A549 (cell line): Measurements from ENCODE around the gene SLC15A5. TPM values are rescaled to one million over a fixed set of nuclear protein-coding genes. Genes with fewer than 3 reads are reported as not detected.

Experiments used
- ATAC-seq, 2 experiments: fragments of 200-7000 bp in 1 of 2; fragments of >200 bp in 1 of 2; cut with Nextera tagmentation in 1 of 2; cut with Tn5 transposase in 1 of 2; 3 replicates each; pipeline versions ENCODE4 v1.8.0 to v1.9.1; 2018 to 2020; ENCODE audit warnings: mild to moderate bottlenecking in 1 of 2, moderate library complexity in 1 of 2
- CTCF ChIA-PET: fragments of 300-600 bp; sonication (Branson Sonifier 250); formaldehyde crosslinking; extraction: SDS; loops from one replicate; lab custom pipeline; 2021; ENCODE audit warnings: antibody characterized with exemption, inconsistent platforms; lab: Yijun Ruan, JAX
- POLR2A ChIA-PET: fragments of 350-600 bp; formaldehyde crosslinking; extraction: SDS; loops from one replicate; lab custom pipeline; 2021; ENCODE audit warnings: antibody characterized with exemption, inconsistent platforms; lab: Yijun Ruan, JAX
- DNase-seq, 2 experiments: peaks; one replicate each; pipeline versions ENCODE4 v3.0.0 to v3.0.0-alpha.2; 2011 to 2016; ENCODE audit warnings: low read depth in 1 of 2, low spot score in 1 of 2
- FAIRE-seq: peaks from 2 replicates; lab custom pipeline; 2011; peaks lifted over from hg19 to GRCh38; lab: Jason Lieb, UNC
- H3K27ac ChIP-seq, 2 experiments: fragments of >200 bp; sonication (Bioruptor Twin); formaldehyde crosslinking; 3 replicates each; pipeline ENCODE4 v1.5.1; 2016 to 2017
- H3K4me1 ChIP-seq: fragments of >200 bp; sonication (Bioruptor Twin); formaldehyde crosslinking; 3 replicates; pipeline ENCODE4 v1.6.1; 2016
- H3K4me2 ChIP-seq: fragments of >200 bp; sonication (Bioruptor Twin); formaldehyde crosslinking; 3 replicates; pipeline ENCODE4 v1.6.1; 2016
- H3K4me3 ChIP-seq: fragments of >200 bp; sonication (Bioruptor Twin); formaldehyde crosslinking; 3 replicates; pipeline ENCODE4 v1.5.1; 2016
- H3K9me3 ChIP-seq: fragments of >200 bp; sonication (Bioruptor Twin); formaldehyde crosslinking; 3 replicates; pipeline ENCODE4 v1.6.1; 2016
- BHLHE40 ChIP-seq: IDR thresholded peaks from 2 replicates; pipeline ENCODE4 v1.6.1; 2012; ENCODE audit warnings: low read depth, low read length, inconsistent platforms
- CHD2 ChIP-seq: fragments of 150-350 bp; IDR thresholded peaks from 2 replicates; pipeline ENCODE4 v1.6.1; 2014; ENCODE audit warnings: low read length; ENCODE audit not compliant: partially characterized antibody
- CHD4 ChIP-seq: fragments of 200-600 bp; sonication (generic); IDR thresholded peaks from 2 replicates; pipeline ENCODE4 v1.6.1; 2016; ENCODE audit warnings: antibody characterized with exemption, mild to moderate bottlenecking, borderline replicate concordance
- FOSB ChIP-seq: fragments of 250-450 bp; sonication (Bioruptor Pico); IDR thresholded peaks from 2 replicates; pipeline ENCODE4 v1.5.0; 2020; ENCODE audit warnings: mild to moderate bottlenecking, moderate library complexity
- GATA3 ChIP-seq: IDR thresholded peaks from 2 replicates; pipeline ENCODE4 v1.6.1; 2012; ENCODE audit warnings: borderline replicate concordance
- HEYL ChIP-seq: fragments of 250-450 bp; sonication (Bioruptor Pico); IDR thresholded peaks from 2 replicates; pipeline ENCODE4 v1.8.0; 2021; ENCODE audit warnings: mild to moderate bottlenecking, moderate library complexity
- HOXB13 ChIP-seq: fragments of 250-450 bp; sonication (Bioruptor Pico); IDR thresholded peaks from 2 replicates; pipeline ENCODE4 v1.5.0; 2020; ENCODE audit warnings: low read depth, mild to moderate bottlenecking, moderate library complexity
- HOXB5 ChIP-seq: fragments of 250-450 bp; sonication (Bioruptor Pico); IDR thresholded peaks from 2 replicates; pipeline ENCODE4 v1.5.0; 2020; ENCODE audit warnings: mild to moderate bottlenecking, moderate library complexity
- JUN ChIP-seq, 2 experiments: fragments of >200 bp; sonication (Bioruptor Twin); formaldehyde crosslinking; IDR thresholded peaks; 2 replicates in 1 of 2; 3 replicates in 1 of 2; pipeline ENCODE4 v1.6.1; 2016 to 2017
- JUNB ChIP-seq: fragments of >200 bp; sonication (Bioruptor Twin); formaldehyde crosslinking; IDR thresholded peaks from 2 replicates; pipeline ENCODE4 v1.6.1; 2016
- MAFK ChIP-seq: fragments of 450-650 bp; IDR thresholded peaks from 2 replicates; pipeline ENCODE4 v1.6.1; 2014; ENCODE audit not compliant: partially characterized antibody
- MAZ ChIP-seq: fragments of 150-350 bp; IDR thresholded peaks from 2 replicates; pipeline ENCODE4 v1.6.1; 2014; ENCODE audit warnings: antibody characterized with exemption, low read depth, low read length, borderline replicate concordance
- MYC ChIP-seq: IDR thresholded peaks from 2 replicates; pipeline ENCODE4 v1.6.1; 2012; ENCODE audit warnings: mild to moderate bottlenecking, inconsistent platforms, low read length, improper control_type of control experiment, borderline replicate concordance
- NFE2L2 ChIP-seq: fragments of 150-350 bp; conservative IDR thresholded peaks from 2 replicates; pipeline ENCODE4 v1.6.1; 2014; ENCODE audit warnings: low read length
- POLR2AphosphoS2 ChIP-seq: conservative IDR thresholded peaks from 2 replicates; pipeline ENCODE4 v1.6.1; 2012; ENCODE audit warnings: low read length, improper control_type of control experiment, inconsistent platforms
- RFX5 ChIP-seq: fragments of 450-650 bp; IDR thresholded peaks from 2 replicates; pipeline ENCODE4 v1.7.1; 2014; ENCODE audit warnings: antibody characterized with exemption, mild to moderate bottlenecking, moderate library complexity
- SMC3 ChIP-seq: fragments of >200 bp; sonication (Bioruptor Twin); formaldehyde crosslinking; IDR thresholded peaks from 3 replicates; pipeline ENCODE4 v1.6.1; 2018; ENCODE audit warnings: inconsistent platforms
- WGBS: methylation state at CpG from one replicate; pipeline ENCODE4 v1.1.6; 2017; ENCODE audit errors: missing lambda C conversion rate; 5-methylcytosine and 5-hydroxymethylcytosine counted together
- polyA plus RNA-seq, 4 experiments: library from polyadenylated mRNA; depleted of rRNA in 3 of 4; stranded (reverse); fragments of >200 nt; fragmentation: RNase III in 1 of 4; extraction: RNeasy Plus Mini Kit Qiagen cat#74134 plus additional on column Dnase treatment in 1 of 4; gene quantifications; 2 replicates in 3 of 4; 3 replicates in 1 of 4; pipeline ENCODE4 v1.2.3, GENCODE V29; 2011 to 2017
- TF ChIP-seq, protein P1 (sequence below): fragments of >200 bp; sonication (Bioruptor Twin); formaldehyde crosslinking; IDR thresholded peaks from 3 replicates; pipeline ENCODE4 v1.5.1; 2016
- TF ChIP-seq, protein P2 (sequence below): IDR thresholded peaks from 2 replicates; pipeline ENCODE4 v1.6.1; 2012
- TF ChIP-seq, protein P3 (sequence below): fragments of >200 bp; sonication (Bioruptor Twin); formaldehyde crosslinking; IDR thresholded peaks from 3 replicates; pipeline ENCODE4 v1.6.1; 2016
- TF ChIP-seq, protein P4 (sequence below): fragments of 250-450 bp; sonication (Bioruptor Pico); IDR thresholded peaks from 2 replicates; pipeline ENCODE4 v1.5.0; 2020; ENCODE audit warnings: low read depth, mild to moderate bottlenecking, moderate library complexity
- TF ChIP-seq, protein P5 (sequence below): fragments of 200-600 bp; sonication (generic); IDR thresholded peaks from 2 replicates; pipeline ENCODE4 v1.6.1; 2016; ENCODE audit warnings: antibody characterized with exemption, mild to moderate bottlenecking, moderate library complexity

SLC15A5 gene
- polyA plus RNA-seq, 2 of the 4 experiments (the other 2 are of a cell fraction), result not detected

DNA sequence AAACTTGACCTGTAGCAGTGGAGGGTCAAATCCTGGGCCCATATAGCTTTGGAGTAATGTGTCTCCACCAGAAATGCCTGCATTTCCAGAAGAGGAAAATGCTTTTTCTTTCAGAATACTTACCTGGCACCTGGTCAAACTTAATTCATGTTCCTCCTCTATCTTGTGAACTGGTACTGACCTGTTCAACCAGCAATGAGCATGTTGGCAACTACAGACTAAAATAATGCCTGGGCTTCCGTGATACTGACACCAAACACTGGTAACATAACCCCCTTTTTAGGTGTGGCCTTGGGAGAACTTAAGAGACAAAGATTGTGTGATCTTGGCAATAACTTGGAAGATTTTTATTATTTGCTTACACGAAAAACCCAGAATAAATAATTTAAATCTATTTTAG lies 46.2 kb upstream of the SLC15A5 start (continued):
- TF ChIP-seq, protein P1, sequence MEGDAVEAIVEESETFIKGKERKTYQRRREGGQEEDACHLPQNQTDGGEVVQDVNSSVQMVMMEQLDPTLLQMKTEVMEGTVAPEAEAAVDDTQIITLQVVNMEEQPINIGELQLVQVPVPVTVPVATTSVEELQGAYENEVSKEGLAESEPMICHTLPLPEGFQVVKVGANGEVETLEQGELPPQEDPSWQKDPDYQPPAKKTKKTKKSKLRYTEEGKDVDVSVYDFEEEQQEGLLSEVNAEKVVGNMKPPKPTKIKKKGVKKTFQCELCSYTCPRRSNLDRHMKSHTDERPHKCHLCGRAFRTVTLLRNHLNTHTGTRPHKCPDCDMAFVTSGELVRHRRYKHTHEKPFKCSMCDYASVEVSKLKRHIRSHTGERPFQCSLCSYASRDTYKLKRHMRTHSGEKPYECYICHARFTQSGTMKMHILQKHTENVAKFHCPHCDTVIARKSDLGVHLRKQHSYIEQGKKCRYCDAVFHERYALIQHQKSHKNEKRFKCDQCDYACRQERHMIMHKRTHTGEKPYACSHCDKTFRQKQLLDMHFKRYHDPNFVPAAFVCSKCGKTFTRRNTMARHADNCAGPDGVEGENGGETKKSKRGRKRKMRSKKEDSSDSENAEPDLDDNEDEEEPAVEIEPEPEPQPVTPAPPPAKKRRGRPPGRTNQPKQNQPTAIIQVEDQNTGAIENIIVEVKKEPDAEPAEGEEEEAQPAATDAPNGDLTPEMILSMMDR, result no peak
- no peak for TF ChIP-seq NFE2L2
- TF ChIP-seq MAFK, result no peak
- no peak for TF ChIP-seq CHD4
- TF ChIP-seq, protein P2, sequence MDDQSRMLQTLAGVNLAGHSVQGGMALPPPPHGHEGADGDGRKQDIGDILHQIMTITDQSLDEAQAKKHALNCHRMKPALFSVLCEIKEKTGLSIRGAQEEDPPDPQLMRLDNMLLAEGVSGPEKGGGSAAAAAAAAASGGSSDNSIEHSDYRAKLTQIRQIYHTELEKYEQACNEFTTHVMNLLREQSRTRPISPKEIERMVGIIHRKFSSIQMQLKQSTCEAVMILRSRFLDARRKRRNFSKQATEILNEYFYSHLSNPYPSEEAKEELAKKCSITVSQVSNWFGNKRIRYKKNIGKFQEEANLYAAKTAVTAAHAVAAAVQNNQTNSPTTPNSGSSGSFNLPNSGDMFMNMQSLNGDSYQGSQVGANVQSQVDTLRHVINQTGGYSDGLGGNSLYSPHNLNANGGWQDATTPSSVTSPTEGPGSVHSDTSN, result no peak

DNA sequence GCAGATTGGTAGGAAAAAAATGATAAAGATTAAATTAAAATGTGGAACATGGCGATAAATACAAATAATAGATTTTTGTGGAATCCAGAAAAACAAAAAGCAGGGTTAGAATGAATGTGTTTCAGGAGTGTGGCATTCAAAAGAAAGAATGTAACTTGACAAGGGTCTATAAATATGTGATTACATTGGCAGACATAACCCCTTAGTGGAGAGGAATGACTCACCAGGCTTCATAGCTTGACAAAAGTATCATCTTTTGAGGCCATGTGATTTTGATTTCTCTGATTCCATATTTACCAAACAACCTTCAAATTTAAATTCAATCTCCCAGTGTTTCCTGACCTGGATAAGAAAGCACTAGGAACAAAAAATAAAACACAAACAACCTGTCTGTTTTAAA lies 45.5 kb upstream of the SLC15A5 start:
- POLR2A ChIA-PET, result no interaction called here

DNA sequence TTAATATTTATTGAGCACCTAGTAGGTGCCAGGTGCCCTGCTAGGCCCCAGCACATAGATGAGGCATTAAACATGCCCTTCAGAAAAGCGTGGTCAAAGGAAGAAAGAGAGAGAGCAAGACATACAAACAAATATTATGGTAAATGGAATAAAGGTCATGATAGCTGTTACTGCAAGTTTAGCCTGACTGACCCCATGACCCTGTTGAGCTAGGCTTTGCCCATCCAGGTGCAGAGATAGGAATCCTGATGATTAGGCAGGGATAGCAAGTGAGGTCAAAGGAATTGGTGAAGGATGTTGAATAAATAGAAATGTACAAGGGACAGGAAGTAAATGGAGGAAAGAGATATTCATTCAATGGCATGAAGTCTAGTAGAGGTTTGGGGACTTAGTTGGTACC lies 33.4 kb upstream of the SLC15A5 start:
- Histone ChIP-seq H3K4me3 (no peak overlapping the region), H3K4me2 (no peak overlapping the region), H3K27ac (no peak overlapping the region), H3K9me3 (peaks cover 9% of the 10 kb centered on the region), H3K4me1 (no peaks in the 10 kb centered on the region)
- CTCF ChIA-PET, result no interaction called here
- 2% methylated on average over 1 of the region's 1 CpG for WGBS
- ATAC-seq (no peak), FAIRE-seq (no peak), DNase-seq (no peak)
- POLR2A ChIA-PET, result no interaction called here
- TF ChIP-seq RFX5 (no peak), JUN (IDR thresholded peaks at IDR 0.05) (no peak), CHD2 (no peak), GATA3 (no peak), HEYL (no peak), HOXB5 (CRISPR knock-in tag) (no peak), BHLHE40 (no peak), MAZ (no peak), FOSB (CRISPR knock-in tag) (no peak), SMC3 (no peak)
- TF ChIP-seq, protein P3, sequence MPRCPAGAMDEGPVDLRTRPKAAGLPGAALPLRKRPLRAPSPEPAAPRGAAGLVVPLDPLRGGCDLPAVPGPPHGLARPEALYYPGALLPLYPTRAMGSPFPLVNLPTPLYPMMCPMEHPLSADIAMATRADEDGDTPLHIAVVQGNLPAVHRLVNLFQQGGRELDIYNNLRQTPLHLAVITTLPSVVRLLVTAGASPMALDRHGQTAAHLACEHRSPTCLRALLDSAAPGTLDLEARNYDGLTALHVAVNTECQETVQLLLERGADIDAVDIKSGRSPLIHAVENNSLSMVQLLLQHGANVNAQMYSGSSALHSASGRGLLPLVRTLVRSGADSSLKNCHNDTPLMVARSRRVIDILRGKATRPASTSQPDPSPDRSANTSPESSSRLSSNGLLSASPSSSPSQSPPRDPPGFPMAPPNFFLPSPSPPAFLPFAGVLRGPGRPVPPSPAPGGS, result no peak
- TF ChIP-seq, protein P4, sequence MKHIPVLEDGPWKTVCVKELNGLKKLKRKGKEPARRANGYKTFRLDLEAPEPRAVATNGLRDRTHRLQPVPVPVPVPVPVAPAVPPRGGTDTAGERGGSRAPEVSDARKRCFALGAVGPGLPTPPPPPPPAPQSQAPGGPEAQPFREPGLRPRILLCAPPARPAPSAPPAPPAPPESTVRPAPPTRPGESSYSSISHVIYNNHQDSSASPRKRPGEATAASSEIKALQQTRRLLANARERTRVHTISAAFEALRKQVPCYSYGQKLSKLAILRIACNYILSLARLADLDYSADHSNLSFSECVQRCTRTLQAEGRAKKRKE (CRISPR knock-in tag), result no peak
- TF ChIP-seq, protein P2, result no peak
- TF ChIP-seq, protein P1, result no peak

More for the DNA sequence above, 45.5 kb upstream of the SLC15A5 start:
- TF ChIP-seq MYC (no peak), HOXB13 (CRISPR knock-in tag) (no peak), JUNB (no peak), POLR2AphosphoS2 (no peak), FOSB (CRISPR knock-in tag) (no peak)
- TF ChIP-seq, protein P5, sequence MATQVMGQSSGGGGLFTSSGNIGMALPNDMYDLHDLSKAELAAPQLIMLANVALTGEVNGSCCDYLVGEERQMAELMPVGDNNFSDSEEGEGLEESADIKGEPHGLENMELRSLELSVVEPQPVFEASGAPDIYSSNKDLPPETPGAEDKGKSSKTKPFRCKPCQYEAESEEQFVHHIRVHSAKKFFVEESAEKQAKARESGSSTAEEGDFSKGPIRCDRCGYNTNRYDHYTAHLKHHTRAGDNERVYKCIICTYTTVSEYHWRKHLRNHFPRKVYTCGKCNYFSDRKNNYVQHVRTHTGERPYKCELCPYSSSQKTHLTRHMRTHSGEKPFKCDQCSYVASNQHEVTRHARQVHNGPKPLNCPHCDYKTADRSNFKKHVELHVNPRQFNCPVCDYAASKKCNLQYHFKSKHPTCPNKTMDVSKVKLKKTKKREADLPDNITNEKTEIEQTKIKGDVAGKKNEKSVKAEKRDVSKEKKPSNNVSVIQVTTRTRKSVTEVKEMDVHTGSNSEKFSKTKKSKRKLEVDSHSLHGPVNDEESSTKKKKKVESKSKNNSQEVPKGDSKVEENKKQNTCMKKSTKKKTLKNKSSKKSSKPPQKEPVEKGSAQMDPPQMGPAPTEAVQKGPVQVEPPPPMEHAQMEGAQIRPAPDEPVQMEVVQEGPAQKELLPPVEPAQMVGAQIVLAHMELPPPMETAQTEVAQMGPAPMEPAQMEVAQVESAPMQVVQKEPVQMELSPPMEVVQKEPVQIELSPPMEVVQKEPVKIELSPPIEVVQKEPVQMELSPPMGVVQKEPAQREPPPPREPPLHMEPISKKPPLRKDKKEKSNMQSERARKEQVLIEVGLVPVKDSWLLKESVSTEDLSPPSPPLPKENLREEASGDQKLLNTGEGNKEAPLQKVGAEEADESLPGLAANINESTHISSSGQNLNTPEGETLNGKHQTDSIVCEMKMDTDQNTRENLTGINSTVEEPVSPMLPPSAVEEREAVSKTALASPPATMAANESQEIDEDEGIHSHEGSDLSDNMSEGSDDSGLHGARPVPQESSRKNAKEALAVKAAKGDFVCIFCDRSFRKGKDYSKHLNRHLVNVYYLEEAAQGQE, result no peak
- CTCF ChIA-PET, result interaction anchor here (1.1 kb wide), 1 partner anchor 11 kb away, joined by 3 read pairs; no protein-coding TSS in a partner anchor
- DNase-seq (no peak), FAIRE-seq (no peak), ATAC-seq (no peak)
- Histone ChIP-seq H3K4me2 (no peak overlapping the region), H3K4me1 (no peaks in the 10 kb centered on the region; the same call in 2 of the 3 replicates), H3K9me3 (0 out of 3 replicates have a peak, but pooled peaks cover 3% of the 10 kb centered on the region), H3K4me3 (no peak overlapping the region), H3K27ac (no peak overlapping the region)
- WGBS, result 71% methylated on average over 1 of the region's 1 CpG
